ENCODE data around the gene ZFHX3. TPM values are rescaled to one million over a fixed set of nuclear protein-coding genes. Genes with fewer than 3 reads are reported as not detected.

Gene ZFHX3
- total and polyA plus RNA-seq, 2 donors (not counting 3 experiments of a cell fraction or from before 2014, with no cell fraction given), result 3.7 to 18.8 TPM

GRCh38 chr16:73095885-73096421 lies 48.0 kb upstream of the ZFHX3 start:
- TF ChIP-seq, protein P1, sequence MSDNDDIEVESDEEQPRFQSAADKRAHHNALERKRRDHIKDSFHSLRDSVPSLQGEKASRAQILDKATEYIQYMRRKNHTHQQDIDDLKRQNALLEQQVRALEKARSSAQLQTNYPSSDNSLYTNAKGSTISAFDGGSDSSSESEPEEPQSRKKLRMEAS (IDR thresholded peaks at IDR 0.05; ENCODE audit: insufficient read depth, insufficient read length), result no peak
- TF ChIP-seq POLR2A (IDR thresholded peaks at IDR 0.05; ENCODE audit: low read depth, low read length), result no peak
- no peak for TF ChIP-seq POLR2AphosphoS5 (IDR thresholded peaks at IDR 0.05; ENCODE audit: insufficient read depth, low read depth, low read length)
- Histone ChIP-seq H3K4me2 (ENCODE audit: insufficient read depth, low read length) (no peak overlapping the region), H3K27ac (ENCODE audit: insufficient read depth, low read depth, low read length) (no peak overlapping the region), H3K4me3 (replicated peaks in 1 of 3; ENCODE audit: insufficient read depth in 1 of 3, low read depth in 1 of 3, low read length in 3 of 3) (no peak overlapping the region), H4K20me1 (replicated peaks; ENCODE audit: control insufficient read depth, extremely low read depth, insufficient read depth, low read length) (no peaks in the 10 kb centered on the region), H3K27me3 (ENCODE audit: control insufficient read depth in 2 of 2, insufficient read depth in 2 of 2, low read length in 2 of 2) (peaks cover 3 to 4% of the 10 kb centered on the region in 2 experiments), H2AFZ (ENCODE audit: low read depth, low read length) (no peak overlapping the region), H3K9ac (replicated peaks; ENCODE audit: extremely low read depth, insufficient read depth, low read length) (no peak overlapping the region), H3K4me1 (ENCODE audit: control insufficient read depth, extremely low read depth, insufficient read depth, low read length) (peaks cover 27% of the 10 kb centered on the region), H3K36me3 (ENCODE audit: control insufficient read depth in 2 of 2, extremely low read depth in 1 of 2, insufficient read depth in 2 of 2, low read length in 2 of 2) (no peaks in the 10 kb centered on the region), H3K9me3 (replicated peaks; ENCODE audit: control insufficient read depth, insufficient read depth, low read length) (no peaks in the 10 kb centered on the region), H3K9me1 (replicated peaks; ENCODE audit: control insufficient read depth, extremely low read depth, insufficient read depth, low read length) (no peaks in the 10 kb centered on the region), H3K79me2 (ENCODE audit: control insufficient read depth, insufficient read depth, low read length) (no peaks in the 10 kb centered on the region)
- dilution Hi-C loops (cut with MboI; ENCODE audit: extremely low pct_ligation_motif_present, low sequenced_read_pairs), result no loop called here
- FAIRE-seq (no peak), DNase-seq (ENCODE audit: low read depth, low spot score) (peak; percentile 44)
- POLR2A ChIA-PET, result interaction anchor here (0.5 kb wide), 1 partner anchor 79 kb away, joined by 4 read pairs; no protein-coding TSS in a partner anchor
- CTCF ChIA-PET, result interaction anchor here (1.1 to 2.3 kb wide), 9 partner anchors 11 to 101 kb away, joined by 3 to 11 read pairs (median 3); no protein-coding TSS in a partner anchor
- BruUV-seq (replicated peaks), result no TSS peak
- intact Hi-C loops (cut with micrococcal nuclease), result no loop called here

- Histone ChIP-seq H3K9me3 (replicated peaks; ENCODE audit: control insufficient read depth, insufficient read depth, low read length) (no peaks in the 10 kb centered on the region), H3K27ac (ENCODE audit: insufficient read depth, low read depth, low read length) (no peak overlapping the region), H3K9me1 (replicated peaks; ENCODE audit: control insufficient read depth, extremely low read depth, insufficient read depth, low read length) (no peaks in the 10 kb centered on the region), H2AFZ (ENCODE audit: low read depth, low read length) (peak overlapping the region; percentile 23), H3K79me2 (ENCODE audit: control insufficient read depth, insufficient read depth, low read length) (no peaks in the 10 kb centered on the region), H3K4me3 (replicated peaks in 1 of 3; ENCODE audit: insufficient read depth in 1 of 3, low read depth in 1 of 3, low read length in 3 of 3) (no peak overlapping the region), H3K27me3 (ENCODE audit: control insufficient read depth in 2 of 2, insufficient read depth in 2 of 2, low read length in 2 of 2) (peaks cover 1 to 3% of the 10 kb centered on the region in 2 experiments), H3K36me3 (ENCODE audit: control insufficient read depth in 2 of 2, extremely low read depth in 1 of 2, insufficient read depth in 2 of 2, low read length in 2 of 2) (no peaks in the 10 kb centered on the region), H3K4me2 (ENCODE audit: insufficient read depth, low read length) (no peak overlapping the region), H3K9ac (replicated peaks; ENCODE audit: extremely low read depth, insufficient read depth, low read length) (no peak overlapping the region), H4K20me1 (replicated peaks; ENCODE audit: control insufficient read depth, extremely low read depth, insufficient read depth, low read length) (no peaks in the 10 kb centered on the region), H3K4me1 (ENCODE audit: control insufficient read depth, extremely low read depth, insufficient read depth, low read length) (peaks cover 27% of the 10 kb centered on the region)
- no TSS peak for BruUV-seq (replicated peaks)
- POLR2A ChIA-PET, result interaction anchor here (0.5 kb wide), 1 partner anchor 78 kb away, joined by 4 read pairs; no protein-coding TSS in a partner anchor
- FAIRE-seq (no peak), DNase-seq (ENCODE audit: low read depth, low spot score) (peak; percentile 69)
- TF ChIP-seq FOS (IDR thresholded peaks at IDR 0.05; ENCODE audit: borderline replicate concordance, insufficient read depth, low read length), result no peak
- TF ChIP-seq, protein P1 (IDR thresholded peaks at IDR 0.05; ENCODE audit: insufficient read depth, insufficient read length), result no peak
- TF ChIP-seq, protein P2, sequence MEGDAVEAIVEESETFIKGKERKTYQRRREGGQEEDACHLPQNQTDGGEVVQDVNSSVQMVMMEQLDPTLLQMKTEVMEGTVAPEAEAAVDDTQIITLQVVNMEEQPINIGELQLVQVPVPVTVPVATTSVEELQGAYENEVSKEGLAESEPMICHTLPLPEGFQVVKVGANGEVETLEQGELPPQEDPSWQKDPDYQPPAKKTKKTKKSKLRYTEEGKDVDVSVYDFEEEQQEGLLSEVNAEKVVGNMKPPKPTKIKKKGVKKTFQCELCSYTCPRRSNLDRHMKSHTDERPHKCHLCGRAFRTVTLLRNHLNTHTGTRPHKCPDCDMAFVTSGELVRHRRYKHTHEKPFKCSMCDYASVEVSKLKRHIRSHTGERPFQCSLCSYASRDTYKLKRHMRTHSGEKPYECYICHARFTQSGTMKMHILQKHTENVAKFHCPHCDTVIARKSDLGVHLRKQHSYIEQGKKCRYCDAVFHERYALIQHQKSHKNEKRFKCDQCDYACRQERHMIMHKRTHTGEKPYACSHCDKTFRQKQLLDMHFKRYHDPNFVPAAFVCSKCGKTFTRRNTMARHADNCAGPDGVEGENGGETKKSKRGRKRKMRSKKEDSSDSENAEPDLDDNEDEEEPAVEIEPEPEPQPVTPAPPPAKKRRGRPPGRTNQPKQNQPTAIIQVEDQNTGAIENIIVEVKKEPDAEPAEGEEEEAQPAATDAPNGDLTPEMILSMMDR (IDR thresholded peaks at IDR 0.05; ENCODE audit: extremely low read depth in 1 of 2, insufficient read depth in 1 of 2, low read depth in 1 of 2, low read length in 2 of 2), result no peak
- TF ChIP-seq EZH2 (IDR thresholded peaks at IDR 0.05; ENCODE audit: borderline replicate concordance, low read depth, low read length, severe bottlenecking), result no peak
- TF ChIP-seq POLR2A (IDR thresholded peaks at IDR 0.05; ENCODE audit: low read depth, low read length), result no peak
- TF ChIP-seq GATA2 (IDR thresholded peaks at IDR 0.05; ENCODE audit: insufficient read depth, insufficient read length, low read depth, low read length), result no peak
- TF ChIP-seq JUN (IDR thresholded peaks at IDR 0.05; ENCODE audit: borderline replicate concordance, insufficient read depth, insufficient read length, low read depth), result no peak
- TF ChIP-seq MYC (IDR thresholded peaks at IDR 0.05; ENCODE audit: low read depth, low read length), result no peak
- TF ChIP-seq POLR2AphosphoS5 (IDR thresholded peaks at IDR 0.05; ENCODE audit: insufficient read depth, low read depth, low read length), result no peak
- CTCF ChIA-PET, result interaction anchor here (0.8 to 2.3 kb wide), 8 partner anchors 12 to 81 kb away, joined by 3 to 11 read pairs (median 4); no protein-coding TSS in a partner anchor
- dilution Hi-C loops (cut with MboI; ENCODE audit: extremely low pct_ligation_motif_present, low sequenced_read_pairs), result no loop called here
- intact Hi-C loops (cut with micrococcal nuclease), result no loop called here
Measured at GRCh38 chr16:73095142-73095820, 47.4 kb upstream of the ZFHX3 start.

All from endothelial cell of umbilical vein (primary cell).